HepG2 (cell line): Measurements from ENCODE around the gene RNF208. TPM values are rescaled to one million over a fixed set of nuclear protein-coding genes. Genes with fewer than 3 reads are reported as not detected.
A peak's percentile ranks its signal among the peaks of the same experiment; 100 is the strongest.

Source experiments
- FOXO1 ChIP-seq: sonication (generic); formaldehyde crosslinking; IDR thresholded peaks from 2 replicates; pipeline ENCODE4 v1.4.0; 2020; ENCODE audit warnings: missing genetic modification reagents
- HDAC1 ChIP-seq: sonication (generic); formaldehyde crosslinking; IDR thresholded peaks from 2 replicates; pipeline ENCODE4 v1.5.1; 2020; ENCODE audit warnings: mild to moderate bottlenecking, missing genetic modification reagents
- NONO ChIP-seq, 2 experiments: fragments of 450-650 bp in 1 of 2; sonication (generic) in 1 of 2; formaldehyde crosslinking in 1 of 2; IDR thresholded peaks in 1 of 2; conservative IDR thresholded peaks in 1 of 2; 2 replicates each; pipeline versions ENCODE4 v1.6.1 to v1.8.0; 2017 to 2022; ENCODE audit warnings: mild to moderate bottlenecking in 1 of 2, missing genetic modification reagents in 1 of 2, moderate library complexity in 1 of 2
- NR2F1 ChIP-seq, 2 experiments: fragments of 450-650 bp in 1 of 2; formaldehyde crosslinking in 1 of 2; IDR thresholded peaks; 2 replicates each; pipeline versions ENCODE4 v1.5.0 to v1.6.1; 2016 to 2020; ENCODE audit warnings: mild to moderate bottlenecking in 1 of 2, missing compliant biosample characterization in 1 of 2, missing genetic modification reagents in 1 of 2, moderate library complexity in 1 of 2
- NR2F6 ChIP-seq, 2 experiments: IDR thresholded peaks; 2 replicates each; pipeline ENCODE4 v1.6.1; 2016; ENCODE audit warnings: antibody characterized with exemption in 1 of 2, mild to moderate bottlenecking in 1 of 2
- PLRG1 ChIP-seq: fragments of 450-650 bp; conservative IDR thresholded peaks from 2 replicates; pipeline ENCODE4 v1.6.1; 2016
- SP5 ChIP-seq: IDR thresholded peaks from 2 replicates; pipeline ENCODE4 v1.6.1; 2016; ENCODE audit warnings: low read depth, borderline replicate concordance
- SRSF9 ChIP-seq: fragments of 200-400 bp; formaldehyde crosslinking; IDR thresholded peaks from 2 replicates; pipeline ENCODE4 v1.6.1; 2018; ENCODE audit warnings: borderline replicate concordance, mild to moderate bottlenecking, low read depth, low read length; ENCODE audit not compliant: insufficient read depth, poor library complexity, severe bottlenecking
- ZBTB7A ChIP-seq: sonication (generic); formaldehyde crosslinking; IDR thresholded peaks from 2 replicates; pipeline ENCODE4 v1.8.0; 2022; ENCODE audit warnings: mild to moderate bottlenecking, missing genetic modification reagents
- ZFY ChIP-seq: sonication (generic); formaldehyde crosslinking; IDR thresholded peaks from 2 replicates; pipeline ENCODE4 v1.4.0; 2020; ENCODE audit warnings: missing genetic modification reagents
- ZNF557 ChIP-seq: sonication (generic); formaldehyde crosslinking; IDR thresholded peaks from 2 replicates; pipeline ENCODE4 v1.4.0; 2020; ENCODE audit warnings: missing genetic modification reagents
- polyA plus RNA-seq, 8 experiments: library from polyadenylated mRNA; depleted of rRNA in 3 of 8; stranded (reverse) in 7 of 8; unstranded in 1 of 8; fragments of >200 nt; fragmentation: Illumina TruSeq in 4 of 8; extraction: Trizol in 4 of 8; gene quantifications; 2 replicates each; pipeline versions ENCODE4 v1.2.1 to v1.2.3, GENCODE V29; 2011 to 2016; ENCODE audit warnings: low read depth in 4 of 8, missing spikeins in 1 of 8, mixed read lengths in 1 of 8; ENCODE audit not compliant: insufficient read depth in 1 of 8
- total RNA-seq, 5 experiments: library from RNA; depleted of rRNA; stranded (reverse); fragments of >200 nt; fragmentation: Illumina TruSeq; extraction: Trizol; gene quantifications; 2 replicates each; pipeline ENCODE4 v1.2.3, GENCODE V29; 2016; ENCODE audit warnings: low read depth in 1 of 5
- TF ChIP-seq, protein P1 (sequence below): fragments of 450-650 bp; IDR thresholded peaks from 2 replicates; pipeline ENCODE4 v1.6.1; 2017; ENCODE audit warnings: mild to moderate bottlenecking
- TF ChIP-seq, protein P2 (sequence below): sonication (generic); formaldehyde crosslinking; IDR thresholded peaks from 2 replicates; pipeline ENCODE4 v1.5.0; 2020; ENCODE audit warnings: missing genetic modification reagents, mild to moderate bottlenecking, borderline replicate concordance
- TF ChIP-seq, protein P3 (sequence below): sonication (generic); formaldehyde crosslinking; IDR thresholded peaks from 2 replicates; pipeline ENCODE4 v1.4.0; 2020; ENCODE audit warnings: missing genetic modification reagents
- TF ChIP-seq, protein P4 (sequence below): sonication (generic); formaldehyde crosslinking; IDR thresholded peaks from 2 replicates; pipeline ENCODE4 v1.8.0; 2022; ENCODE audit warnings: mild to moderate bottlenecking, missing genetic modification reagents; ENCODE audit not compliant: insufficient replicate concordance
- TF ChIP-seq, protein P5 (sequence below): sonication (generic); formaldehyde crosslinking; IDR thresholded peaks from 2 replicates; pipeline ENCODE4 v1.5.0; 2020; ENCODE audit warnings: missing genetic modification reagents
- TF ChIP-seq, protein P6 (sequence below): sonication (generic); formaldehyde crosslinking; IDR thresholded peaks from 2 replicates; pipeline ENCODE4 v1.5.1; 2020; ENCODE audit warnings: mild to moderate bottlenecking, missing genetic modification reagents, borderline replicate concordance

Gene RNF208
- total and polyA plus RNA-seq, 2 of the 13 experiments (the other 11 are each of a cell fraction or from before 2014, with no cell fraction given) = 1.6 to 2.1 TPM

DNA sequence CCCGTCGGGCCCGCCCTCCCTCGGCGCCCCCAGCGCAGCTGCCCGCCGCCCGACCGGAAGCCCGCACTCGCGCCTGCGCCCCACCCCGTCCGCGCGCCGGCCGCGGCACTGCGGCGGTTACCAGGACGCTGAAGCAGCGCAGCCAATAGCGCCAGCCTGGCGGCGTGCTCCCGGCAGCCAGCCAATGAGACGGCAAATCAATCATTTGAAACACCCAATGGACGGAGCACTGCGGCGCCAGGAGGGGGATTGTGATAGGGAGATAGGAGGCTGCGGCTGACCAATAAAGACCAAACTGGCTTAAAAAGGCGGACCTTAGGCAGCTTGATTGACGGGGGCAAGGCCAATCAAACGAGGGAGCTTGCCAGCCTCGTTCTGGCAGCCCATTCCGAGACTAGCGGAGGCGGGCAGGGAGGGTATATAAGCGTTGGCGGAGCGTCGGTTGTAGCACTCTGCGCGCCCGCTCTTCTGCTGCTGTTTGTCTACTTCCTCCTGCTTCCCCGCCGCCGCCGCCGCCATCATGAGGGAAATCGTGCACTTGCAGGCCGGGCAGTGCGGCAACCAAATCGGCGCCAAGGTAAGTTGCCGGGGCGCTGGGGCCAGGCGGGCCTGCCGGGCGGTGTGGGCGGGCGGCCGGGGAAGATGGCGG, 18.9 kb upstream of the RNF208 start, which contains the start of gene TUBB4B (continued):
- TF ChIP-seq, protein P1, sequence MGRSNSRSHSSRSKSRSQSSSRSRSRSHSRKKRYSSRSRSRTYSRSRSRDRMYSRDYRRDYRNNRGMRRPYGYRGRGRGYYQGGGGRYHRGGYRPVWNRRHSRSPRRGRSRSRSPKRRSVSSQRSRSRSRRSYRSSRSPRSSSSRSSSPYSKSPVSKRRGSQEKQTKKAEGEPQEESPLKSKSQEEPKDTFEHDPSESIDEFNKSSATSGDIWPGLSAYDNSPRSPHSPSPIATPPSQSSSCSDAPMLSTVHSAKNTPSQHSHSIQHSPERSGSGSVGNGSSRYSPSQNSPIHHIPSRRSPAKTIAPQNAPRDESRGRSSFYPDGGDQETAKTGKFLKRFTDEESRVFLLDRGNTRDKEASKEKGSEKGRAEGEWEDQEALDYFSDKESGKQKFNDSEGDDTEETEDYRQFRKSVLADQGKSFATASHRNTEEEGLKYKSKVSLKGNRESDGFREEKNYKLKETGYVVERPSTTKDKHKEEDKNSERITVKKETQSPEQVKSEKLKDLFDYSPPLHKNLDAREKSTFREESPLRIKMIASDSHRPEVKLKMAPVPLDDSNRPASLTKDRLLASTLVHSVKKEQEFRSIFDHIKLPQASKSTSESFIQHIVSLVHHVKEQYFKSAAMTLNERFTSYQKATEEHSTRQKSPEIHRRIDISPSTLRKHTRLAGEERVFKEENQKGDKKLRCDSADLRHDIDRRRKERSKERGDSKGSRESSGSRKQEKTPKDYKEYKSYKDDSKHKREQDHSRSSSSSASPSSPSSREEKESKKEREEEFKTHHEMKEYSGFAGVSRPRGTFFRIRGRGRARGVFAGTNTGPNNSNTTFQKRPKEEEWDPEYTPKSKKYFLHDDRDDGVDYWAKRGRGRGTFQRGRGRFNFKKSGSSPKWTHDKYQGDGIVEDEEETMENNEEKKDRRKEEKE = no peak
- TF ChIP-seq HDAC1 (CRISPR knock-in tag) (no peak), ZBTB7A (CRISPR knock-in tag) (no peak), SP5 (0 out of 2 replicates have a peak, but pooled peaks have one; percentile 37), FOXO1 (CRISPR knock-in tag) (peak; percentile 78), NR2F6 (IDR thresholded peaks at IDR 0.05) (no peak), NR2F6 (CRISPR knock-in tag; IDR thresholded peaks at IDR 0.05) (no peak), NR2F1 (CRISPR knock-in tag; IDR thresholded peaks at IDR 0.05) (no peak), ZNF557 (CRISPR knock-in tag) (0 out of 2 replicates have a peak, but pooled peaks have one; percentile 30), SRSF9 (no peak), PLRG1 (no peak), ZFY (CRISPR knock-in tag) (no peak; the same call in 1 of the 2 replicates), NONO (IDR thresholded peaks at IDR 0.05) (no peak), NONO (CRISPR knock-in tag; conservative IDR thresholded peaks at IDR 0.05) (no peak)
- TF ChIP-seq, protein P2, sequence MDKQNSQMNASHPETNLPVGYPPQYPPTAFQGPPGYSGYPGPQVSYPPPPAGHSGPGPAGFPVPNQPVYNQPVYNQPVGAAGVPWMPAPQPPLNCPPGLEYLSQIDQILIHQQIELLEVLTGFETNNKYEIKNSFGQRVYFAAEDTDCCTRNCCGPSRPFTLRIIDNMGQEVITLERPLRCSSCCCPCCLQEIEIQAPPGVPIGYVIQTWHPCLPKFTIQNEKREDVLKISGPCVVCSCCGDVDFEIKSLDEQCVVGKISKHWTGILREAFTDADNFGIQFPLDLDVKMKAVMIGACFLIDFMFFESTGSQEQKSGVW (CRISPR knock-in tag) = no peak
- TF ChIP-seq, protein P3, sequence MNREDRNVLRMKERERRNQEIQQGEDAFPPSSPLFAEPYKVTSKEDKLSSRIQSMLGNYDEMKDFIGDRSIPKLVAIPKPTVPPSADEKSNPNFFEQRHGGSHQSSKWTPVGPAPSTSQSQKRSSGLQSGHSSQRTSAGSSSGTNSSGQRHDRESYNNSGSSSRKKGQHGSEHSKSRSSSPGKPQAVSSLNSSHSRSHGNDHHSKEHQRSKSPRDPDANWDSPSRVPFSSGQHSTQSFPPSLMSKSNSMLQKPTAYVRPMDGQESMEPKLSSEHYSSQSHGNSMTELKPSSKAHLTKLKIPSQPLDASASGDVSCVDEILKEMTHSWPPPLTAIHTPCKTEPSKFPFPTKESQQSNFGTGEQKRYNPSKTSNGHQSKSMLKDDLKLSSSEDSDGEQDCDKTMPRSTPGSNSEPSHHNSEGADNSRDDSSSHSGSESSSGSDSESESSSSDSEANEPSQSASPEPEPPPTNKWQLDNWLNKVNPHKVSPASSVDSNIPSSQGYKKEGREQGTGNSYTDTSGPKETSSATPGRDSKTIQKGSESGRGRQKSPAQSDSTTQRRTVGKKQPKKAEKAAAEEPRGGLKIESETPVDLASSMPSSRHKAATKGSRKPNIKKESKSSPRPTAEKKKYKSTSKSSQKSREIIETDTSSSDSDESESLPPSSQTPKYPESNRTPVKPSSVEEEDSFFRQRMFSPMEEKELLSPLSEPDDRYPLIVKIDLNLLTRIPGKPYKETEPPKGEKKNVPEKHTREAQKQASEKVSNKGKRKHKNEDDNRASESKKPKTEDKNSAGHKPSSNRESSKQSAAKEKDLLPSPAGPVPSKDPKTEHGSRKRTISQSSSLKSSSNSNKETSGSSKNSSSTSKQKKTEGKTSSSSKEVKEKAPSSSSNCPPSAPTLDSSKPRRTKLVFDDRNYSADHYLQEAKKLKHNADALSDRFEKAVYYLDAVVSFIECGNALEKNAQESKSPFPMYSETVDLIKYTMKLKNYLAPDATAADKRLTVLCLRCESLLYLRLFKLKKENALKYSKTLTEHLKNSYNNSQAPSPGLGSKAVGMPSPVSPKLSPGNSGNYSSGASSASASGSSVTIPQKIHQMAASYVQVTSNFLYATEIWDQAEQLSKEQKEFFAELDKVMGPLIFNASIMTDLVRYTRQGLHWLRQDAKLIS (CRISPR knock-in tag) = peak; percentile 76
- TF ChIP-seq, protein P4, sequence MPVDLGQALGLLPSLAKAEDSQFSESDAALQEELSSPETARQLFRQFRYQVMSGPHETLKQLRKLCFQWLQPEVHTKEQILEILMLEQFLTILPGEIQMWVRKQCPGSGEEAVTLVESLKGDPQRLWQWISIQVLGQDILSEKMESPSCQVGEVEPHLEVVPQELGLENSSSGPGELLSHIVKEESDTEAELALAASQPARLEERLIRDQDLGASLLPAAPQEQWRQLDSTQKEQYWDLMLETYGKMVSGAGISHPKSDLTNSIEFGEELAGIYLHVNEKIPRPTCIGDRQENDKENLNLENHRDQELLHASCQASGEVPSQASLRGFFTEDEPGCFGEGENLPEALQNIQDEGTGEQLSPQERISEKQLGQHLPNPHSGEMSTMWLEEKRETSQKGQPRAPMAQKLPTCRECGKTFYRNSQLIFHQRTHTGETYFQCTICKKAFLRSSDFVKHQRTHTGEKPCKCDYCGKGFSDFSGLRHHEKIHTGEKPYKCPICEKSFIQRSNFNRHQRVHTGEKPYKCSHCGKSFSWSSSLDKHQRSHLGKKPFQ = peak; percentile 54
- TF ChIP-seq, protein P5, sequence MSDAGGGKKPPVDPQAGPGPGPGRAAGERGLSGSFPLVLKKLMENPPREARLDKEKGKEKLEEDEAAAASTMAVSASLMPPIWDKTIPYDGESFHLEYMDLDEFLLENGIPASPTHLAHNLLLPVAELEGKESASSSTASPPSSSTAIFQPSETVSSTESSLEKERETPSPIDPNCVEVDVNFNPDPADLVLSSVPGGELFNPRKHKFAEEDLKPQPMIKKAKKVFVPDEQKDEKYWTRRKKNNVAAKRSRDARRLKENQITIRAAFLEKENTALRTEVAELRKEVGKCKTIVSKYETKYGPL (CRISPR knock-in tag) = 0 out of 2 replicates have a peak, but pooled peaks have one; percentile 54
- TF ChIP-seq, protein P6, sequence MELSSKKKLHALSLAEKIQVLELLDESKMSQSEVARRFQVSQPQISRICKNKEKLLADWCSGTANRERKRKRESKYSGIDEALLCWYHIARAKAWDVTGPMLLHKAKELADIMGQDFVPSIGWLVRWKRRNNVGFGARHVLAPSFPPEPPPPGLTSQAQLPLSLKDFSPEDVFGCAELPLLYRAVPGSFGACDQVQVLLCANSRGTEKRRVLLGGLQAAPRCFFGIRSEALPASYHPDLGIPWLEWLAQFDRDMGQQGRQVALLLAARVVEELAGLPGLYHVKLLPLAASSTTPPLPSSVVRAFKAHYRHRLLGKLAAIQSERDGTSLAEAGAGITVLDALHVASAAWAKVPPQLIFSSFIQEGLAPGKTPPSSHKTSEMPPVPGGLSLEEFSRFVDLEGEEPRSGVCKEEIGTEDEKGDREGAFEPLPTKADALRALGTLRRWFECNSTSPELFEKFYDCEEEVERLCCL (CRISPR knock-in tag) = no peak; the same call in 1 of the 2 replicates
